Testis (tissue), 2 donors: Measurements from ENCODE around the gene ZNF774.

Experiments
- POLR2A ChIP-seq: fragments of 450-650 bp; IDR thresholded peaks from one replicate; pipeline ENCODE4 v1.6.1; 2017; ENCODE audit warnings: antibody characterized with exemption, mild to moderate bottlenecking, moderate library complexity
- TF ChIP-seq, protein P1 (sequence below), 3 experiments: fragments of 450-650 bp in 2 of 3; fragments of 200-600 bp in 1 of 3; sonication (generic) in 1 of 3; IDR thresholded peaks; one replicate each; pipeline ENCODE4 v1.5.1; 2016 to 2019; ENCODE audit warnings: antibody characterized with exemption in 3 of 3, mild to moderate bottlenecking in 2 of 3, moderate library complexity in 1 of 3

DNA sequence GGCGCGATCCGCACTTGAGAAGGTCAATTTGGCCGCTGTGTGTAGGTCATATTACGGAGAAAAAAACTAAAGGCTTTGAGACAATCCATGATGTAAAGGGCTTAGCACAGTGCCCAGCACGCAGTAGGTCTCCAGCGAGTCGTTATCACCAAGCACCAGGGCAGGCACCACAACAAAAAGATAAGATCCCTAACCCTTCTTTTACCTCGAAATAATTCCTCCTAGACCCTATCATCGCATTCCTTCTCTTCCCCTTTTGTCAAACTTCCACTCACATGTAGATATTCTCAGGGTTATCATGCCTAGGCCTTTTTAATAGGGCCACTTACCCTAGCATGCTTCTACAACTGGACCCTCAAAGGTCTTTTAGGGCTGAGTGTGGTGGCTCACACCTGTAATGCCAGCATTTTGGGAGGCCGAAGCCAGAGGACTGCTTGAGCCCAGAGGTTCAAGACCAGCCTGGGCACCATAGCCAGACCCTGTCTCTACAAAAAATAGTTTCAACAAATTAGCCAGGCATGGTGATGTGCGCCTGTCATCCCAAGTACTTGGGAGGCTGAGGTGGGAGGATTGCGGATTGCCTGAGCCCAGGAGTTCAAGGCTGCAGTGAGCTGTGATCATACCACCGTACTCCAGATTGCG is 13.5 kb downstream of the ZNF774 start:
- TF ChIP-seq, protein P1, sequence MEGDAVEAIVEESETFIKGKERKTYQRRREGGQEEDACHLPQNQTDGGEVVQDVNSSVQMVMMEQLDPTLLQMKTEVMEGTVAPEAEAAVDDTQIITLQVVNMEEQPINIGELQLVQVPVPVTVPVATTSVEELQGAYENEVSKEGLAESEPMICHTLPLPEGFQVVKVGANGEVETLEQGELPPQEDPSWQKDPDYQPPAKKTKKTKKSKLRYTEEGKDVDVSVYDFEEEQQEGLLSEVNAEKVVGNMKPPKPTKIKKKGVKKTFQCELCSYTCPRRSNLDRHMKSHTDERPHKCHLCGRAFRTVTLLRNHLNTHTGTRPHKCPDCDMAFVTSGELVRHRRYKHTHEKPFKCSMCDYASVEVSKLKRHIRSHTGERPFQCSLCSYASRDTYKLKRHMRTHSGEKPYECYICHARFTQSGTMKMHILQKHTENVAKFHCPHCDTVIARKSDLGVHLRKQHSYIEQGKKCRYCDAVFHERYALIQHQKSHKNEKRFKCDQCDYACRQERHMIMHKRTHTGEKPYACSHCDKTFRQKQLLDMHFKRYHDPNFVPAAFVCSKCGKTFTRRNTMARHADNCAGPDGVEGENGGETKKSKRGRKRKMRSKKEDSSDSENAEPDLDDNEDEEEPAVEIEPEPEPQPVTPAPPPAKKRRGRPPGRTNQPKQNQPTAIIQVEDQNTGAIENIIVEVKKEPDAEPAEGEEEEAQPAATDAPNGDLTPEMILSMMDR (IDR thresholded peaks at IDR 0.05): no peak
- TF ChIP-seq POLR2A: no peak
